Trophoblast cell (in vitro differentiated cells and primary cell): ENCODE data around the gene CDH7.

Source experiments
- DNase-seq, 2 donors: peaks; one replicate each; pipeline ENCODE4 v3.0.0-alpha.2; 2016
- H2AFZ ChIP-seq: 2 replicates; pipeline ENCODE4 v1.6.1; 2013; ENCODE audit warnings: low read length, moderate library complexity, mild to moderate bottlenecking; ENCODE audit not compliant: insufficient read depth, poor library complexity
- H2AK5ac ChIP-seq: 2 replicates; pipeline ENCODE4 v1.6.1; 2013; ENCODE audit warnings: mild to moderate bottlenecking, low read length
- H2BK120ac ChIP-seq: 2 replicates; pipeline ENCODE4 v1.6.1; 2013; ENCODE audit warnings: low read length, mild to moderate bottlenecking, moderate library complexity; ENCODE audit not compliant: insufficient read depth, poor library complexity
- H2BK12ac ChIP-seq: 2 replicates; pipeline ENCODE4 v1.6.1; 2013; ENCODE audit warnings: mild to moderate bottlenecking, low read length, moderate library complexity
- H2BK5ac ChIP-seq: 2 replicates; pipeline ENCODE4 v1.6.1; 2013; ENCODE audit warnings: low read length, low read depth, moderate library complexity, mild to moderate bottlenecking; ENCODE audit not compliant: poor library complexity
- H3K14ac ChIP-seq: 2 replicates; pipeline ENCODE4 v1.6.1; 2013; ENCODE audit warnings: mild to moderate bottlenecking, low read length
- H3K18ac ChIP-seq: 2 replicates; pipeline ENCODE4 v1.6.1; 2013; ENCODE audit warnings: mild to moderate bottlenecking, low read length
- H3K23ac ChIP-seq: 2 replicates; pipeline ENCODE4 v1.6.1; 2013; ENCODE audit warnings: low read length
- H3K27ac ChIP-seq: 2 replicates; pipeline ENCODE4 v1.5.1; 2013; ENCODE audit warnings: low read depth, mild to moderate bottlenecking, inconsistent platforms, low read length, moderate library complexity
- H3K27me3 ChIP-seq: 2 replicates; pipeline ENCODE4 v1.6.1; 2013; ENCODE audit warnings: inconsistent platforms, mild to moderate bottlenecking, low read length, moderate library complexity; ENCODE audit not compliant: insufficient read depth
- H3K36me3 ChIP-seq, 2 experiments: 1 replicate in 1 of 2; 2 replicates in 1 of 2; pipeline ENCODE4 v1.6.1; 2013; ENCODE audit warnings: low read length in 2 of 2, mild to moderate bottlenecking in 2 of 2, moderate library complexity in 1 of 2; ENCODE audit not compliant: insufficient read depth in 2 of 2, control insufficient read depth in 1 of 2
- H3K4ac ChIP-seq: 2 replicates; pipeline ENCODE4 v1.6.1; 2013; ENCODE audit warnings: low read depth, mild to moderate bottlenecking, low read length, moderate library complexity
- H3K4me1 ChIP-seq, 2 experiments: 1 replicate in 1 of 2; 2 replicates in 1 of 2; pipeline ENCODE4 v1.6.1; 2013; ENCODE audit warnings: low read length in 2 of 2, mild to moderate bottlenecking in 2 of 2, moderate library complexity in 1 of 2; ENCODE audit not compliant: insufficient read depth in 2 of 2, control insufficient read depth in 1 of 2
- H3K4me2 ChIP-seq: 2 replicates; pipeline ENCODE4 v1.6.1; 2013; ENCODE audit warnings: inconsistent platforms, mild to moderate bottlenecking, low read length, moderate library complexity
- H3K4me3 ChIP-seq: 2 replicates; pipeline ENCODE4 v1.5.1; 2013; ENCODE audit warnings: mild to moderate bottlenecking, low read depth, low read length, inconsistent platforms
- H3K79me1 ChIP-seq: one replicate; pipeline ENCODE4 v1.6.1; 2013; ENCODE audit warnings: low read length
- H3K79me2 ChIP-seq: 2 replicates; pipeline ENCODE4 v1.6.1; 2013; ENCODE audit warnings: low read length, mild to moderate bottlenecking; ENCODE audit not compliant: control insufficient read depth, insufficient read depth, poor library complexity
- H3K9ac ChIP-seq: 2 replicates; pipeline ENCODE4 v1.6.1; 2013; ENCODE audit warnings: mild to moderate bottlenecking, low read length
- H3K9me3 ChIP-seq: 2 replicates; pipeline ENCODE4 v1.6.1; 2013; ENCODE audit warnings: low read depth, mild to moderate bottlenecking, control low read depth, inconsistent platforms, low read length; ENCODE audit not compliant: insufficient read depth
- H4K12ac ChIP-seq: 2 replicates; pipeline ENCODE4 v1.6.1; 2013; ENCODE audit warnings: low read depth, mild to moderate bottlenecking, low read length, moderate library complexity
- H4K8ac ChIP-seq: 2 replicates; pipeline ENCODE4 v1.6.1; 2013; ENCODE audit warnings: low read depth, mild to moderate bottlenecking, low read length, moderate library complexity
- H4K91ac ChIP-seq: one replicate; pipeline ENCODE4 v1.6.1; 2013; ENCODE audit warnings: low read depth, mild to moderate bottlenecking, low read length, moderate library complexity
- WGBS: extraction: QIAGEN DNeasy Blood & Tissue Kit; methylation state at CpG from one replicate; pipeline ENCODE4 v1.1.7; 2013; ENCODE audit warnings: missing lambda C conversion rate; ENCODE audit not compliant: insufficient read length, insufficient coverage; ENCODE audit errors: extremely low coverage; 5-methylcytosine and 5-hydroxymethylcytosine counted together

The CDH7 gene

GRCh38 chr18:65721619-65722018, 29.2 kb upstream of the CDH7 start:
- Histone ChIP-seq H3K4me1 (no peaks in the 10 kb centered on the region), H3K4me3 (no peak overlapping the region), H3K18ac (no peak overlapping the region), H3K79me2 (no peaks in the 10 kb centered on the region), H2BK12ac (no peak overlapping the region), H4K12ac (no peak overlapping the region), H4K8ac (no peak overlapping the region), H3K4me2 (no peak overlapping the region), H2BK120ac (no peak overlapping the region), H3K79me1 (no peaks in the 10 kb centered on the region), H2BK5ac (no peak overlapping the region), H3K14ac (no peak overlapping the region), H3K27me3 (no peaks in the 10 kb centered on the region), H2AK5ac (no peak overlapping the region), H3K9ac (no peak overlapping the region), H3K23ac (no peak overlapping the region), H3K4ac (no peak overlapping the region), H2AFZ (no peak overlapping the region), H3K36me3 (no peaks in the 10 kb centered on the region), H3K27ac (no peak overlapping the region), H4K91ac (no peak overlapping the region), H3K9me3 (no peaks in the 10 kb centered on the region)
- no peak for DNase-seq
- no CpG with 5 or more reads among the region's 3 CpGs for WGBS

GRCh38 chr18:65725251-65726050, 25.4 kb upstream of the CDH7 start:
- H2BK12ac ChIP-seq = no peak overlapping the region
- no peak overlapping the region for H3K9ac ChIP-seq
- no peak overlapping the region for H2BK120ac ChIP-seq
- H3K4me3 ChIP-seq = no peak overlapping the region
- no peak overlapping the region for H4K91ac ChIP-seq
- H3K14ac ChIP-seq = no peak overlapping the region
- H3K9me3 ChIP-seq = no peaks in the 10 kb centered on the region
- H3K27ac ChIP-seq = no peak overlapping the region
- H4K8ac ChIP-seq = no peak overlapping the region
- H3K27me3 ChIP-seq = no peaks in the 10 kb centered on the region
- H3K23ac ChIP-seq = no peak overlapping the region
- H3K4me2 ChIP-seq = no peak overlapping the region
- H2AFZ ChIP-seq = no peak overlapping the region
- no peak overlapping the region for H4K12ac ChIP-seq
- no peak overlapping the region for H3K4ac ChIP-seq
- H2AK5ac ChIP-seq = no peak overlapping the region
- peak in 1 of 2 donors; percentile 19 for DNase-seq
- H3K36me3 ChIP-seq = no peaks in the 10 kb centered on the region
- WGBS = no CpG with 5 or more reads among the region's 9 CpGs
- no peaks in the 10 kb centered on the region for H3K4me1 ChIP-seq
- H2BK5ac ChIP-seq = no peak overlapping the region
- no peaks in the 10 kb centered on the region for H3K79me2 ChIP-seq
- no peak overlapping the region for H3K18ac ChIP-seq
- H3K79me1 ChIP-seq = no peaks in the 10 kb centered on the region

GRCh38 chr18:65735155-65735554, 15.7 kb upstream of the CDH7 start:
- Histone ChIP-seq H4K12ac (no peak overlapping the region), H4K91ac (no peak overlapping the region), H3K27ac (no peak overlapping the region), H3K18ac (no peak overlapping the region), H3K79me2 (no peaks in the 10 kb centered on the region), H3K23ac (no peak overlapping the region), H3K4me3 (no peak overlapping the region), H3K14ac (no peak overlapping the region), H3K9ac (no peak overlapping the region), H3K9me3 (no peaks in the 10 kb centered on the region), H3K79me1 (no peaks in the 10 kb centered on the region), H3K36me3 (no peaks in the 10 kb centered on the region), H3K4me2 (no peak overlapping the region), H2BK120ac (no peak overlapping the region), H4K8ac (no peak overlapping the region), H3K4me1 (no peaks in the 10 kb centered on the region), H3K4ac (no peak overlapping the region), H3K27me3 (no peaks in the 10 kb centered on the region), H2AK5ac (no peak overlapping the region), H2AFZ (no peak overlapping the region), H2BK5ac (no peak overlapping the region), H2BK12ac (no peak overlapping the region)
- DNase-seq = no peak
- WGBS = no CpG with 5 or more reads among the region's 3 CpGs

- no peaks in the 10 kb centered on the region for H3K79me1 ChIP-seq
- no peak overlapping the region for H2AK5ac ChIP-seq
- no peak overlapping the region for H3K27ac ChIP-seq
- no peaks in the 10 kb centered on the region for H3K79me2 ChIP-seq
- H4K91ac ChIP-seq = no peak overlapping the region
- H3K36me3 ChIP-seq = no peaks in the 10 kb centered on the region
- no peak for DNase-seq
- no peak overlapping the region for H2AFZ ChIP-seq
- no peak overlapping the region for H4K12ac ChIP-seq
- no peak overlapping the region for H3K14ac ChIP-seq
- whole genome bisulfite sequencing = no CpG with 5 or more reads among the region's 2 CpGs
- no peaks in the 10 kb centered on the region for H3K4me1 ChIP-seq
- no peak overlapping the region for H2BK5ac ChIP-seq
- H2BK120ac ChIP-seq = no peak overlapping the region
- no peak overlapping the region for H3K9ac ChIP-seq
- H3K18ac ChIP-seq = no peak overlapping the region
- no peak overlapping the region for H3K4ac ChIP-seq
- H4K8ac ChIP-seq = no peak overlapping the region
- H3K9me3 ChIP-seq = no peaks in the 10 kb centered on the region
- H3K4me3 ChIP-seq = no peak overlapping the region
- no peak overlapping the region for H3K23ac ChIP-seq
- no peak overlapping the region for H2BK12ac ChIP-seq
- no peak overlapping the region for H3K4me2 ChIP-seq
- H3K27me3 ChIP-seq = no peaks in the 10 kb centered on the region
Observed at GRCh38 chr18:65737471-65737955, 13.3 kb upstream of the CDH7 start.
